Memory B cell (primary cell): ENCODE data around the gene CCNI.

Source experiments
- ATAC-seq: fragments of 150-1000 bp; cut with Tn5 transposase; 2 replicates; pipeline ENCODE4 v1.10.0; 2021; ENCODE audit warnings: low read depth, mild to moderate bottlenecking, moderate library complexity
- DNase-seq, 2 donors: peaks; one replicate each; pipeline ENCODE4 v3.0.0; 2022; ENCODE audit warnings: low spot score in 2 of 2
- H3K27ac Mint-ChIP-seq: one replicate; pipeline ENCODE4 v1.8.0; 2022; ENCODE audit warnings: mild to moderate bottlenecking, moderate library complexity, mixed read lengths
- H3K27me3 Mint-ChIP-seq: one replicate; pipeline ENCODE4 v1.8.0; 2022; ENCODE audit warnings: mixed read lengths
- H3K36me3 Mint-ChIP-seq: one replicate; pipeline ENCODE4 v1.8.0; 2022; ENCODE audit warnings: mild to moderate bottlenecking, mixed read lengths
- H3K4me1 Mint-ChIP-seq: one replicate; pipeline ENCODE4 v1.8.0; 2022; ENCODE audit warnings: mixed read lengths
- H3K4me3 Mint-ChIP-seq: one replicate; pipeline ENCODE4 v1.8.0; 2022; ENCODE audit warnings: mild to moderate bottlenecking, moderate library complexity, mixed read lengths
- H3K9me3 Mint-ChIP-seq: one replicate; pipeline ENCODE4 v1.8.0; 2022; ENCODE audit warnings: mixed read lengths

Gene CCNI

GRCh38 chr4:76997532-76997931, 78.3 kb downstream of the CCNI start:
- Mint-ChIP-seq H3K27me3 (no peaks in the 10 kb centered on the region), H3K27ac (no peak overlapping the region), H3K36me3 (peaks cover 20% of the 10 kb centered on the region), H3K4me1 (peaks cover 15% of the 10 kb centered on the region), H3K9me3 (no peaks in the 10 kb centered on the region), H3K4me3 (no peak overlapping the region)
- DNase-seq (no peak), ATAC-seq (no peak)
